Endodermal cell (in vitro differentiated cells): Measurements from ENCODE around the gene CLCN2. TPM values are rescaled to one million over a fixed set of nuclear protein-coding genes. Genes with fewer than 3 reads are reported as not detected.

Source experiments
- DNase-seq: peaks from one replicate; pipeline ENCODE4 v3.0.0-alpha.2; 2017
- H3K27ac ChIP-seq: 2 replicates; pipeline ENCODE4 v1.5.1; 2013; ENCODE audit warnings: mild to moderate bottlenecking, low read depth, low read length, moderate library complexity
- H3K27me3 ChIP-seq: 2 replicates; pipeline ENCODE4 v1.6.1; 2013; ENCODE audit warnings: mild to moderate bottlenecking, low read length, moderate library complexity; ENCODE audit not compliant: insufficient read depth, control insufficient read depth, poor library complexity, severe bottlenecking
- H3K36me3 ChIP-seq: 2 replicates; pipeline ENCODE4 v1.7.0; 2013; ENCODE audit warnings: mild to moderate bottlenecking, low read length, moderate library complexity; ENCODE audit not compliant: control insufficient read depth, insufficient read depth
- H3K4me1 ChIP-seq: one replicate; pipeline ENCODE4 v1.7.0; 2013; ENCODE audit warnings: low read length; ENCODE audit not compliant: control insufficient read depth, insufficient read depth
- H3K4me3 ChIP-seq: 2 replicates; pipeline ENCODE4 v1.5.1; 2013; ENCODE audit warnings: mild to moderate bottlenecking, low read length, moderate library complexity
- H3K9ac ChIP-seq: 2 replicates; pipeline ENCODE4 v1.6.1; 2013; ENCODE audit warnings: mild to moderate bottlenecking, low read length, moderate library complexity; ENCODE audit not compliant: poor library complexity, severe bottlenecking; ENCODE audit errors: extremely low read depth
- H3K9me3 ChIP-seq: 2 replicates; pipeline ENCODE4 v1.6.1; 2013; ENCODE audit warnings: mild to moderate bottlenecking, low read length, moderate library complexity; ENCODE audit not compliant: control insufficient read depth
- H3K27ac Mint-ChIP-seq: 2 replicates; pipeline ENCODE4 v1.8.0; 2020; ENCODE audit warnings: mixed read lengths
- H3K27me3 Mint-ChIP-seq: 2 replicates; pipeline ENCODE4 v1.8.0; 2021; ENCODE audit warnings: mild to moderate bottlenecking, mixed read lengths; ENCODE audit not compliant: insufficient read depth
- H3K36me3 Mint-ChIP-seq: 2 replicates; pipeline ENCODE4 v1.8.0; 2020; ENCODE audit warnings: low read depth, mixed read lengths
- H3K4me1 Mint-ChIP-seq: 2 replicates; pipeline ENCODE4 v1.8.0; 2020; ENCODE audit warnings: mixed read lengths
- H3K4me3 Mint-ChIP-seq: 2 replicates; pipeline ENCODE4 v1.8.0; 2020; ENCODE audit warnings: mild to moderate bottlenecking, moderate library complexity, mixed read lengths
- H3K9me3 Mint-ChIP-seq: 2 replicates; pipeline ENCODE4 v1.8.0; 2020; ENCODE audit warnings: mild to moderate bottlenecking, mixed read lengths
- CTCF ChIP-seq: fragments of 200-600 bp; sonication (generic); conservative IDR thresholded peaks from 2 replicates; pipeline ENCODE4 v1.5.0; 2021; ENCODE audit warnings: antibody characterized with exemption, mild to moderate bottlenecking
- WGBS, 2 experiments: methylation state at CpG; one replicate each; pipeline versions ENCODE4 v1.1.5 to v1.1.7; 2013; ENCODE audit warnings: missing lambda C conversion rate in 2 of 2, mixed read lengths in 1 of 2; ENCODE audit not compliant: insufficient coverage in 1 of 2, insufficient read length in 1 of 2; 5-methylcytosine and 5-hydroxymethylcytosine counted together
- total RNA-seq, 2 donors: library from RNA; stranded (reverse); fragmentation: NEBNext Ultra II Directional in 1 of 2; extraction: Animal tissue kit (Norgen Biotek cat#: 25700) in 1 of 2; gene quantifications; 2 replicates in 1 of 2; 3 replicates in 1 of 2; pipeline ENCODE4 v1.2.1, GENCODE V29; 2021

The CLCN2 gene
- total RNA-seq, 2 donors from 2014 or later = 32.4 to 38.4 TPM

- no peaks in the 10 kb centered on the region for H3K9me3 Mint-ChIP-seq
- H3K4me1 ChIP-seq = no peaks in the 10 kb centered on the region
- no peaks in the 10 kb centered on the region for H3K27me3 ChIP-seq
- H3K9me3 ChIP-seq = no peaks in the 10 kb centered on the region
- no peaks in the 10 kb centered on the region for H3K27me3 Mint-ChIP-seq
- WGBS, 2 experiments = 95 to 100% methylated on average over 4 to 9 of the region's 9 CpGs
- no peaks in the 10 kb centered on the region for H3K4me1 Mint-ChIP-seq
- H3K36me3 ChIP-seq = peaks cover 63% of the 10 kb centered on the region
- no peak for DNase-seq
- H3K36me3 Mint-ChIP-seq = peaks cover 67% of the 10 kb centered on the region
- H3K4me3 ChIP-seq = no peak overlapping the region
- no peak overlapping the region for H3K9ac ChIP-seq
- no peak overlapping the region for H3K4me3 Mint-ChIP-seq
- no peak overlapping the region for H3K27ac Mint-ChIP-seq
- H3K27ac ChIP-seq = no peak overlapping the region
- TF ChIP-seq CTCF = no peak
Observed at GRCh38 chr3:184307915-184308314, 53.5 kb downstream of the CLCN2 start.

GRCh38 chr3:184306341-184306972 is 54.9 kb downstream of the CLCN2 start:
- Histone ChIP-seq H3K4me3 (no peak overlapping the region), H3K4me1 (no peaks in the 10 kb centered on the region), H3K27me3 (no peaks in the 10 kb centered on the region), H3K9ac (no peak overlapping the region), H3K9me3 (no peaks in the 10 kb centered on the region), H3K27ac (no peak overlapping the region), H3K36me3 (peaks cover 78% of the 10 kb centered on the region)
- no peak overlapping the region for H3K27ac Mint-ChIP-seq
- no peaks in the 10 kb centered on the region for H3K27me3 Mint-ChIP-seq
- no peak for DNase-seq
- H3K4me1 Mint-ChIP-seq = no peaks in the 10 kb centered on the region
- H3K36me3 Mint-ChIP-seq = peaks cover 82% of the 10 kb centered on the region
- TF ChIP-seq CTCF = no peak
- H3K9me3 Mint-ChIP-seq = no peaks in the 10 kb centered on the region
- 96 to 100% methylated on average over 2 to 4 of the region's 4 CpGs for WGBS, 2 experiments
- no peak overlapping the region for H3K4me3 Mint-ChIP-seq

- Mint-ChIP-seq H3K9me3 (no peaks in the 10 kb centered on the region), H3K27me3 (no peaks in the 10 kb centered on the region), H3K36me3 (peaks cover 88% of the 10 kb centered on the region), H3K27ac (peak overlapping the region; percentile 53), H3K4me3 (no peak overlapping the region), H3K4me1 (peaks cover under 1% of the 10 kb centered on the region)
- H3K27ac ChIP-seq = no peak overlapping the region
- H3K9ac ChIP-seq = no peak overlapping the region
- WGBS, 2 experiments = 83 to 89% methylated on average over 1 of the region's 1 CpG
- H3K9me3 ChIP-seq = no peaks in the 10 kb centered on the region
- peak; percentile 67 for TF ChIP-seq CTCF
- H3K4me1 ChIP-seq = no peaks in the 10 kb centered on the region
- no peak for DNase-seq
- H3K4me3 ChIP-seq = no peak overlapping the region
- H3K36me3 ChIP-seq = peaks cover 86% of the 10 kb centered on the region
- no peaks in the 10 kb centered on the region for H3K27me3 ChIP-seq
Observed at GRCh38 chr3:184305577-184305976, 55.8 kb downstream of the CLCN2 start.
